Keratinocyte (primary cell): ENCODE measurements around the gene LEP. TPM values are rescaled to one million over a fixed set of nuclear protein-coding genes. Genes with fewer than 3 reads are reported as not detected.

ENCODE experiments used
- DNase-seq: peaks from one replicate; pipeline ENCODE4 v3.0.0-alpha.2; 2011; ENCODE audit warnings: low read depth, missing footprints, low spot score
- FAIRE-seq: peaks from 2 replicates; lab custom pipeline; 2011; peaks lifted over from hg19 to GRCh38; lab: Jason Lieb, UNC
- H2AFZ ChIP-seq: 2 replicates; pipeline ENCODE4 v1.6.0; 2012; ENCODE audit warnings: low read length, control low read depth, inconsistent platforms; ENCODE audit not compliant: control insufficient read depth
- H3K27ac ChIP-seq: 2 replicates; pipeline ENCODE4 v1.5.1; 2011; ENCODE audit warnings: low read length; ENCODE audit not compliant: control insufficient read depth, insufficient read depth
- H3K27me3 ChIP-seq: 3 replicates; pipeline ENCODE4 v1.6.0; 2011; ENCODE audit warnings: low read length; ENCODE audit not compliant: control insufficient read depth, insufficient read depth; ENCODE audit errors: extremely low read depth
- H3K36me3 ChIP-seq, 2 experiments: 2 replicates in 1 of 2; 3 replicates in 1 of 2; pipeline ENCODE4 v1.5.1; 2011; ENCODE audit warnings: low read length in 2 of 2, mild to moderate bottlenecking in 1 of 2; ENCODE audit not compliant: control insufficient read depth in 2 of 2, insufficient read depth in 2 of 2; ENCODE audit errors: extremely low read depth in 1 of 2
- H3K4me1 ChIP-seq: 3 replicates; pipeline ENCODE4 v1.5.1; 2011; ENCODE audit warnings: low read length; ENCODE audit not compliant: control insufficient read depth, insufficient read depth; ENCODE audit errors: extremely low read depth
- H3K4me2 ChIP-seq: 3 replicates; pipeline ENCODE4 v1.6.0; 2011; ENCODE audit warnings: low read depth, low read length; ENCODE audit not compliant: control insufficient read depth, insufficient read depth; ENCODE audit errors: extremely low read depth
- H3K4me3 ChIP-seq, 3 experiments: fragments of 200-600 bp in 1 of 3; sonication (generic) in 1 of 3; 2 replicates in 2 of 3; 3 replicates in 1 of 3; pipeline ENCODE4 v1.5.1; 2011 to 2016; ENCODE audit warnings: low read length in 3 of 3, mild to moderate bottlenecking in 3 of 3, control low read depth in 2 of 3, inconsistent platforms in 1 of 3, low read depth in 1 of 3, mixed read lengths in 1 of 3, mixed run types in 1 of 3, moderate library complexity in 1 of 3; ENCODE audit not compliant: control insufficient read depth in 2 of 3, insufficient read depth in 2 of 3; ENCODE audit errors: extremely low read depth in 1 of 3
- H3K79me2 ChIP-seq: 2 replicates; pipeline ENCODE4 v1.6.0; 2012; ENCODE audit warnings: low read length; ENCODE audit not compliant: control insufficient read depth, insufficient read depth
- H3K9ac ChIP-seq: 3 replicates; pipeline ENCODE4 v1.6.0; 2011; ENCODE audit warnings: low read length; ENCODE audit not compliant: control insufficient read depth, insufficient read depth; ENCODE audit errors: extremely low read depth
- H3K9me1 ChIP-seq: 3 replicates; pipeline ENCODE4 v1.6.0; 2011; ENCODE audit warnings: low read length; ENCODE audit not compliant: control insufficient read depth, insufficient read depth; ENCODE audit errors: extremely low read depth
- H3K9me3 ChIP-seq: 2 replicates; pipeline ENCODE4 v1.5.1; 2012; ENCODE audit warnings: low read depth, low read length; ENCODE audit not compliant: control insufficient read depth
- H4K20me1 ChIP-seq: 3 replicates; pipeline ENCODE4 v1.6.0; 2011; ENCODE audit warnings: low read length; ENCODE audit not compliant: control insufficient read depth, insufficient read depth; ENCODE audit errors: extremely low read depth
- CTCF ChIP-seq, 3 experiments: IDR thresholded peaks in 1 of 3; conservative IDR thresholded peaks in 1 of 3; optimal IDR thresholded peaks in 1 of 3; 2 replicates in 2 of 3; 3 replicates in 1 of 3; pipeline versions ENCODE3 to v1.5.1; 2011; ENCODE audit warnings: low read length in 3 of 3, mild to moderate bottlenecking in 3 of 3, moderate library complexity in 2 of 3, control low read depth in 1 of 3, inconsistent platforms in 1 of 3; ENCODE audit not compliant: insufficient read depth in 2 of 3; ENCODE audit errors: extremely low read depth in 1 of 3
- EZH2 ChIP-seq: IDR thresholded peaks from one replicate; pipeline ENCODE4 v1.6.1; 2012; ENCODE audit warnings: inconsistent platforms, mild to moderate bottlenecking, low read length, moderate library complexity
- dilution Hi-C: fragments of 300-500 bp; cut with MboI; formaldehyde crosslinking; loops from one replicate; pipeline ENCODE4 v1.7.0; 2020; ENCODE audit warnings: low sequenced_read_pairs; ENCODE audit not compliant: extremely low pct_ligation_motif_present
- polyA plus RNA-seq, 5 experiments: library from polyadenylated mRNA; depleted of rRNA in 3 of 5; stranded (reverse) in 3 of 5; stranded (forward) in 1 of 5; unstranded in 1 of 5; fragments of >200 nt; gene quantifications; 1 replicate in 1 of 5; 2 replicates in 3 of 5; 3 replicates in 1 of 5; pipeline versions ENCODE4 v1.2.1 to v1.2.3, GENCODE V29; 2011 to 2012; ENCODE audit warnings: missing spikeins in 2 of 5, low read depth in 1 of 5, low replicate concordance in 1 of 5

The LEP gene
- polyA plus RNA-seq, 1 donor (not counting 4 experiments of a cell fraction or from before 2014, with no cell fraction given) = 0.10 TPM

DNA sequence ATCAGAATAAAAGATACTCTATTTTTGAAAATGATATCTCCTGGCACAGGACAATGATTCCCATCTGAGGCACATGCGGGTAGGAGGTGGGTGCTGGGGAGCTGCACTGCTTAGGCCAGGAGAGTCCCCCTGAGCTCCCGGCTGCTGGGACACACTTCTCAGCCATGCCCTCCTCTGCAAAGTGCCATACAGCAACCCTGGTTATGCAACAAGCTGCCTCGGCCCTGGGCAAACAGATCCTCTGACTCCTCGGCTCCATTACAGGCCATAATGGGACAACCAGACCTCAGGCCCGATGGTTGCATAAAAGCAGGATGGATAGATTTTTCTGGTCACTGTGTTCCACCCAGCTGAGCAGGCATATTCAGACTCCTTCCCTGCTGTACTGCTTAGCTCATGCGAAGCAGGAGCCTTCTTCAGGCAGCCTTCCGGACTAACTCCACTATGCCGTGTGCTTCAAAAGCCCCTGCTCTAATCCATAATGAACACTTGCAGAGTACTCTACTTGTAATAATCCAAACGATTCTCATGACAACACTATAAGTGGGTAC lies 6.5 kb upstream of the LEP start:
- dilution Hi-C loops = no loop called here
- Histone ChIP-seq H3K79me2 (no peaks in the 10 kb centered on the region), H3K4me1 (peaks cover 22% of the 10 kb centered on the region), H3K27ac (no peak overlapping the region), H3K4me2 (no peak overlapping the region), H2AFZ (no peak overlapping the region), H3K9me3 (no peaks in the 10 kb centered on the region), H3K27me3 (no peaks in the 10 kb centered on the region), H3K4me3 (no peak overlapping the region), H4K20me1 (no peaks in the 10 kb centered on the region), H3K36me3 (no peaks in the 10 kb centered on the region), H3K9me1 (no peaks in the 10 kb centered on the region), H3K9ac (no peak overlapping the region)
- no peak for FAIRE-seq
- DNase-seq = no peak
- TF ChIP-seq CTCF (optimal IDR thresholded peaks at IDR 0.05 in 1 of 3, IDR thresholded peaks at IDR 0.05 in 1 of 3, conservative IDR thresholded peaks at IDR 0.05 in 1 of 3; ENCODE audit: extremely low read depth in 1 of 3, insufficient read depth in 2 of 3, low read length in 3 of 3) = no peak

DNA sequence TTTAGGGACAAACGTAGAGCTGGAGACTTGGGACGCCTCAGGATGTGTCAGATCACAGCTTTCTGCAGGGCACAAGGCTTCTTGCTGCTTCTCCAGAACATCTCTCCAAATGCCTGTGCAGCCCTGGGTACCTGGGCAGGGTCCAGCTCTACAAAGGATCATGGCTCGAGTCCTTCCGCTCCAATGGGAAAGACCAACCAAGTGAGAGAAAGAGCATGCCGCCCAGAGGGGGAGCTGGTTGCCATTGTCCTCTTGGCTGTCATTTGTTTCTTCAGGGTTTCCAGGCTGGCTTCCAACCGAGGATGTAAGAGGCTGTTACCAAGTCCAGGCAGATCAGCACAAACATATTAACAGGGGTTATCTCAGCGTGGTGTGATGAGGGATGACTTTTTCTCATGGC lies 5.6 kb upstream of the LEP start:
- H3K4me3 ChIP-seq = no peak overlapping the region
- no peak overlapping the region for H3K4me2 ChIP-seq
- H3K4me1 ChIP-seq = peaks cover 22% of the 10 kb centered on the region
- H3K79me2 ChIP-seq = no peaks in the 10 kb centered on the region
- no peak overlapping the region for H2AFZ ChIP-seq
- dilution Hi-C loops = no loop called here
- H3K9ac ChIP-seq = no peak overlapping the region
- H3K9me3 ChIP-seq = peaks cover 2% of the 10 kb centered on the region
- no peak overlapping the region for H3K27ac ChIP-seq
- no peaks in the 10 kb centered on the region for H4K20me1 ChIP-seq
- FAIRE-seq (no peak), DNase-seq (no peak)
- peaks cover 5% of the 10 kb centered on the region for H3K27me3 ChIP-seq
- no peaks in the 10 kb centered on the region for H3K36me3 ChIP-seq
- TF ChIP-seq CTCF (optimal IDR thresholded peaks at IDR 0.05 in 1 of 3, IDR thresholded peaks at IDR 0.05 in 1 of 3, conservative IDR thresholded peaks at IDR 0.05 in 1 of 3; ENCODE audit: extremely low read depth in 1 of 3, insufficient read depth in 2 of 3, low read length in 3 of 3) (no peak), EZH2 (no peak)
- H3K9me1 ChIP-seq = no peaks in the 10 kb centered on the region
